ENCODE results near the gene RSPH1. TPM values are rescaled to one million over a fixed set of nuclear protein-coding genes. Genes with fewer than 3 reads are reported as not detected.

Gene RSPH1
- total RNA-seq, 1 donor, result not detected

- H3K9me3 ChIP-seq (ENCODE audit: low read depth, low read length), result no peaks in the 10 kb centered on the region
- DNase-seq (ENCODE audit: insufficient read length, low spot score, missing footprints), result no peak
- H3K4me1 ChIP-seq (ENCODE audit: insufficient read depth, low read length), result no peaks in the 10 kb centered on the region
- no peaks in the 10 kb centered on the region for H4K20me1 ChIP-seq (ENCODE audit: insufficient read depth, low read length)
- H3K36me3 ChIP-seq (ENCODE audit: insufficient read depth, low read length), result no peaks in the 10 kb centered on the region
- H3K4me2 ChIP-seq (ENCODE audit: insufficient read depth, low read length), result no peak overlapping the region
- no peak overlapping the region for H3K4me3 ChIP-seq (ENCODE audit: insufficient read depth, low read length)
- H3K27ac ChIP-seq (ENCODE audit: low read depth, low read length), result no peak overlapping the region
- TF ChIP-seq CTCF (IDR thresholded peaks at IDR 0.05; ENCODE audit: extremely low read depth, low read depth, low read length), result no peak
- H3K27me3 ChIP-seq (ENCODE audit: insufficient read depth, low read length), result no peaks in the 10 kb centered on the region
- no peaks in the 10 kb centered on the region for H3K79me2 ChIP-seq (ENCODE audit: insufficient read depth, low read length)
- no peak overlapping the region for H2AFZ ChIP-seq (ENCODE audit: low read length)
Measured at GRCh38 chr21:42435401-42435800, 60.6 kb downstream of the RSPH1 start.

- H3K4me3 ChIP-seq (ENCODE audit: insufficient read depth, low read length), result no peak overlapping the region
- H3K27ac ChIP-seq (ENCODE audit: low read depth, low read length), result no peak overlapping the region
- DNase-seq (ENCODE audit: insufficient read length, low spot score, missing footprints), result no peak
- H3K9me3 ChIP-seq (ENCODE audit: low read depth, low read length), result no peaks in the 10 kb centered on the region
- H3K27me3 ChIP-seq (ENCODE audit: insufficient read depth, low read length), result no peaks in the 10 kb centered on the region
- H4K20me1 ChIP-seq (ENCODE audit: insufficient read depth, low read length), result no peaks in the 10 kb centered on the region
- no peak overlapping the region for H2AFZ ChIP-seq (ENCODE audit: low read length)
- H3K79me2 ChIP-seq (ENCODE audit: insufficient read depth, low read length), result no peaks in the 10 kb centered on the region
- H3K36me3 ChIP-seq (ENCODE audit: insufficient read depth, low read length), result no peaks in the 10 kb centered on the region
- no peak overlapping the region for H3K4me2 ChIP-seq (ENCODE audit: insufficient read depth, low read length)
- no peaks in the 10 kb centered on the region for H3K4me1 ChIP-seq (ENCODE audit: insufficient read depth, low read length)
- TF ChIP-seq CTCF (IDR thresholded peaks at IDR 0.05; ENCODE audit: extremely low read depth, low read depth, low read length), result no peak
Measured at GRCh38 chr21:42434884-42435283, 61.1 kb downstream of the RSPH1 start.

- no peaks in the 10 kb centered on the region for H4K20me1 ChIP-seq (ENCODE audit: insufficient read depth, low read length)
- no peak for TF ChIP-seq CTCF (IDR thresholded peaks at IDR 0.05; ENCODE audit: extremely low read depth, low read depth, low read length)
- no peak overlapping the region for H2AFZ ChIP-seq (ENCODE audit: low read length)
- H3K27ac ChIP-seq (ENCODE audit: low read depth, low read length), result no peak overlapping the region
- H3K27me3 ChIP-seq (ENCODE audit: insufficient read depth, low read length), result no peaks in the 10 kb centered on the region
- H3K4me1 ChIP-seq (ENCODE audit: insufficient read depth, low read length), result no peaks in the 10 kb centered on the region
- H3K9me3 ChIP-seq (ENCODE audit: low read depth, low read length), result no peaks in the 10 kb centered on the region
- H3K79me2 ChIP-seq (ENCODE audit: insufficient read depth, low read length), result no peaks in the 10 kb centered on the region
- no peak overlapping the region for H3K4me2 ChIP-seq (ENCODE audit: insufficient read depth, low read length)
- no peak for DNase-seq (ENCODE audit: insufficient read length, low spot score, missing footprints)
- no peaks in the 10 kb centered on the region for H3K36me3 ChIP-seq (ENCODE audit: insufficient read depth, low read length)
- no peak overlapping the region for H3K4me3 ChIP-seq (ENCODE audit: insufficient read depth, low read length)
Measured at GRCh38 chr21:42433946-42434551, 62.0 kb downstream of the RSPH1 start.

GRCh38 chr21:42432695-42433094 lies 63.3 kb downstream of the RSPH1 start:
- Histone ChIP-seq H2AFZ (ENCODE audit: low read length) (no peak overlapping the region), H3K27ac (ENCODE audit: low read depth, low read length) (no peak overlapping the region), H3K4me3 (ENCODE audit: insufficient read depth, low read length) (no peak overlapping the region), H3K4me2 (ENCODE audit: insufficient read depth, low read length) (no peak overlapping the region), H3K79me2 (ENCODE audit: insufficient read depth, low read length) (no peaks in the 10 kb centered on the region), H3K36me3 (ENCODE audit: insufficient read depth, low read length) (no peaks in the 10 kb centered on the region), H3K4me1 (ENCODE audit: insufficient read depth, low read length) (no peaks in the 10 kb centered on the region), H3K27me3 (ENCODE audit: insufficient read depth, low read length) (no peaks in the 10 kb centered on the region), H3K9me3 (ENCODE audit: low read depth, low read length) (no peaks in the 10 kb centered on the region), H4K20me1 (ENCODE audit: insufficient read depth, low read length) (no peaks in the 10 kb centered on the region)
- TF ChIP-seq CTCF (IDR thresholded peaks at IDR 0.05; ENCODE audit: extremely low read depth, low read depth, low read length), result no peak
- no peak for DNase-seq (ENCODE audit: insufficient read length, low spot score, missing footprints)
